ENCODE data around the gene TGFBR3. TPM values are rescaled to one million over a fixed set of nuclear protein-coding genes. Genes with fewer than 3 reads are reported as not detected.

Gene TGFBR3
- total and polyA plus RNA-seq, 2 experiments from 2014 or later: 46.8 to 68.3 TPM

GRCh38 chr1:91712981-91713841 is 172.7 kb downstream of the TGFBR3 start:
- Histone ChIP-seq H3K27ac (peak overlapping the region; percentile 49), H3K36me3 (replicated peaks; ENCODE audit: insufficient read depth, low read depth) (no peaks in the 10 kb centered on the region), H3K27me3 (no peaks in the 10 kb centered on the region), H3K4me1 (ENCODE audit: insufficient read depth) (no peaks in the 10 kb centered on the region), H3K4me3 (no peak overlapping the region), H3K9me2 (replicated peaks; ENCODE audit: insufficient read depth) (no peaks in the 10 kb centered on the region), H3K4me2 (peak overlapping the region; percentile 8), H4K20me1 (ENCODE audit: insufficient read depth, poor library complexity, severe bottlenecking) (no peaks in the 10 kb centered on the region), H3K9me3 (ENCODE audit: low read depth) (no peaks in the 10 kb centered on the region), H3K79me2 (no peaks in the 10 kb centered on the region), H2AFZ (no peak overlapping the region)
- peak; percentile 34 for DNase-seq (ENCODE audit: low spot score)
- WGBS (ENCODE audit: low lambda C conversion rate, missing lambda C conversion rate): 66% methylated on average over 15 of the region's 15 CpGs
- TF ChIP-seq EZH2phosphoT487 (IDR thresholded peaks at IDR 0.05; ENCODE audit: low read depth, severe bottlenecking, unreplicated experiment) (no peak), EZH2 (IDR thresholded peaks at IDR 0.05; ENCODE audit: borderline replicate concordance) (no peak), CTCF (IDR thresholded peaks at IDR 0.05; ENCODE audit: poor library complexity) (no peak)

- Histone ChIP-seq H3K27ac (peak overlapping the region; percentile 49), H3K4me2 (no peak overlapping the region), H3K4me3 (no peak overlapping the region), H3K27me3 (no peaks in the 10 kb centered on the region), H3K9me3 (ENCODE audit: low read depth) (no peaks in the 10 kb centered on the region), H3K4me1 (ENCODE audit: insufficient read depth) (no peaks in the 10 kb centered on the region), H3K9me2 (replicated peaks; ENCODE audit: insufficient read depth) (no peaks in the 10 kb centered on the region), H2AFZ (no peak overlapping the region), H3K79me2 (no peaks in the 10 kb centered on the region), H3K36me3 (replicated peaks; ENCODE audit: insufficient read depth, low read depth) (no peaks in the 10 kb centered on the region), H4K20me1 (ENCODE audit: insufficient read depth, poor library complexity, severe bottlenecking) (no peaks in the 10 kb centered on the region)
- TF ChIP-seq CTCF (IDR thresholded peaks at IDR 0.05; ENCODE audit: poor library complexity) (no peak), EZH2phosphoT487 (IDR thresholded peaks at IDR 0.05; ENCODE audit: low read depth, severe bottlenecking, unreplicated experiment) (no peak), EZH2 (IDR thresholded peaks at IDR 0.05; ENCODE audit: borderline replicate concordance) (no peak)
- WGBS (ENCODE audit: low lambda C conversion rate, missing lambda C conversion rate): 81% methylated on average over 3 of the region's 3 CpGs
- DNase-seq (ENCODE audit: low spot score): no peak
Measured at GRCh38 chr1:91712393-91712792, 173.6 kb downstream of the TGFBR3 start.

- H3K36me3 ChIP-seq (replicated peaks; ENCODE audit: insufficient read depth, low read depth): no peaks in the 10 kb centered on the region
- no peak overlapping the region for H3K4me3 ChIP-seq
- DNase-seq (ENCODE audit: low spot score): no peak
- no peaks in the 10 kb centered on the region for H3K9me2 ChIP-seq (replicated peaks; ENCODE audit: insufficient read depth)
- H4K20me1 ChIP-seq (ENCODE audit: insufficient read depth, poor library complexity, severe bottlenecking): no peaks in the 10 kb centered on the region
- H3K27me3 ChIP-seq: no peaks in the 10 kb centered on the region
- no peaks in the 10 kb centered on the region for H3K79me2 ChIP-seq
- 87% methylated on average over 5 of the region's 5 CpGs for WGBS (ENCODE audit: low lambda C conversion rate, missing lambda C conversion rate)
- no peaks in the 10 kb centered on the region for H3K9me3 ChIP-seq (ENCODE audit: low read depth)
- H3K27ac ChIP-seq: peak overlapping the region; percentile 49
- no peak overlapping the region for H3K4me2 ChIP-seq
- no peak overlapping the region for H2AFZ ChIP-seq
- TF ChIP-seq EZH2phosphoT487 (IDR thresholded peaks at IDR 0.05; ENCODE audit: low read depth, severe bottlenecking, unreplicated experiment) (no peak), CTCF (IDR thresholded peaks at IDR 0.05; ENCODE audit: poor library complexity) (no peak), EZH2 (IDR thresholded peaks at IDR 0.05; ENCODE audit: borderline replicate concordance) (no peak)
- no peaks in the 10 kb centered on the region for H3K4me1 ChIP-seq (ENCODE audit: insufficient read depth)
Measured at GRCh38 chr1:91711504-91712247, 174.3 kb downstream of the TGFBR3 start.
